ENCODE data around the gene ZGPAT. TPM values are rescaled to one million over a fixed set of nuclear protein-coding genes. Genes with fewer than 3 reads are reported as not detected.

ZGPAT gene
- total RNA-seq, 1 experiment from 2014 or later, result 69.3 TPM

GRCh38 chr20:63708301-63709148 lies 686 bp downstream of the ZGPAT start:
- intact Hi-C loops (cut with micrococcal nuclease; ENCODE audit: unreplicated experiment), result no loop called here
- TSS peak; percentile 42 for BruUV-seq (replicated peaks)
- H3K36me3 Mint-ChIP-seq (ENCODE audit: insufficient read depth, unreplicated experiment), result peaks cover 100% of the 10 kb centered on the region
- peaks cover 16% of the 10 kb centered on the region for H3K9me3 Mint-ChIP-seq (ENCODE audit: unreplicated experiment)
- peaks cover 6% of the 10 kb centered on the region; the same call in 1 of the 2 replicates for H3K9me3 ChIP-seq
- H3K36me3 ChIP-seq (ENCODE audit: control insufficient read depth, insufficient read depth, low read length), result peaks cover 23% of the 10 kb centered on the region
- TF ChIP-seq CTCF (IDR thresholded peaks at IDR 0.05; ENCODE audit: insufficient read depth in 1 of 2, low read depth in 1 of 2, low read length in 1 of 2, severe bottlenecking in 1 of 2, unreplicated experiment in 1 of 2), result no peak
- no peaks in the 10 kb centered on the region for H3K27me3 ChIP-seq (replicated peaks; ENCODE audit: control insufficient read depth, insufficient read depth, low read length)
- peak overlapping the region; percentile 84 for H3K27ac Mint-ChIP-seq (ENCODE audit: unreplicated experiment)
- H3K27me3 Mint-ChIP-seq (ENCODE audit: insufficient read depth, unreplicated experiment), result no peaks in the 10 kb centered on the region
- peaks cover 16% of the 10 kb centered on the region for H3K4me1 Mint-ChIP-seq (ENCODE audit: low read depth, unreplicated experiment)
- DNase-seq, result peak; percentile 55 to 72
- peak overlapping the region; percentile 87 for H3K4me3 Mint-ChIP-seq (ENCODE audit: unreplicated experiment)
- peak overlapping the region; percentile 96 for H3K4me3 ChIP-seq (ENCODE audit: low read depth, low read length)
- peaks cover 14% of the 10 kb centered on the region for H3K4me1 ChIP-seq
- CTCF ChIA-PET, result interaction anchor here (0.7 to 3.0 kb wide), 18 partner anchors 10 to 412 kb away, joined by 3 to 25 read pairs (median 4); partner anchors contain the start of genes LIME1, PTK6, SAMD10 and TPD52L2
- POLR2A ChIA-PET, result interaction anchor here (0.5 to 1.9 kb wide), 18 partner anchors 10 to 248 kb away, joined by 3 to 33 read pairs (median 4); partner anchors contain the start of genes HELZ2, LIME1, RTEL1 and SLC2A4RG

GRCh38 chr20:63709149-63709527 lies 1.3 kb downstream of the ZGPAT start:
- ChIA-PET CTCF (interaction anchor here (3.0 kb wide), 1 partner anchor 32 kb away, joined by 25 read pairs; no protein-coding TSS in a partner anchor), POLR2A (interaction anchor here (1.3 kb wide), 1 partner anchor 12 kb away, joined by 7 read pairs; the partner anchor contains the start of gene TNFRSF6B)

More at GRCh38 chr20:63709149-63709527, 1.3 kb downstream of the ZGPAT start:
- intact Hi-C loops (cut with micrococcal nuclease; ENCODE audit: unreplicated experiment), result no loop called here
- Histone ChIP-seq H3K4me3 (ENCODE audit: low read depth, low read length) (peak overlapping the region; percentile 96), H3K36me3 (ENCODE audit: control insufficient read depth, insufficient read depth, low read length) (peaks cover 23% of the 10 kb centered on the region), H3K4me1 (peaks cover 14% of the 10 kb centered on the region), H3K9me3 (peaks cover 9% of the 10 kb centered on the region), H3K27me3 (replicated peaks; ENCODE audit: control insufficient read depth, insufficient read depth, low read length) (no peaks in the 10 kb centered on the region)
- H3K4me1 Mint-ChIP-seq (ENCODE audit: low read depth, unreplicated experiment), result peaks cover 16% of the 10 kb centered on the region
- H3K36me3 Mint-ChIP-seq (ENCODE audit: insufficient read depth, unreplicated experiment), result peaks cover 100% of the 10 kb centered on the region
- H3K27me3 Mint-ChIP-seq (ENCODE audit: insufficient read depth, unreplicated experiment), result no peaks in the 10 kb centered on the region
- no peak for DNase-seq
- BruUV-seq (replicated peaks), result no TSS peak
- TF ChIP-seq CTCF (IDR thresholded peaks at IDR 0.05; ENCODE audit: insufficient read depth in 1 of 2, low read depth in 1 of 2, low read length in 1 of 2, severe bottlenecking in 1 of 2, unreplicated experiment in 1 of 2), result no peak
- peak overlapping the region; percentile 84 for H3K27ac Mint-ChIP-seq (ENCODE audit: unreplicated experiment)
- H3K4me3 Mint-ChIP-seq (ENCODE audit: unreplicated experiment), result peak overlapping the region; percentile 87
- peaks cover 16% of the 10 kb centered on the region for H3K9me3 Mint-ChIP-seq (ENCODE audit: unreplicated experiment)

All from Caco-2 (cell line).